SHP77 treated with DMSO at 0.1 percent for 48 hours (cell line): ENCODE data around the gene GNAI2.
"Not testable (repeated sequence)": the region's sequence is repeated elsewhere in the genome, so short reads cannot be mapped to it uniquely, and the experiment has no call there.

Experiments
- DNase-seq: peaks from one replicate; lab custom pipeline; 2025; lab: John Stamatoyannopoulos, UW

Gene GNAI2

DNA sequence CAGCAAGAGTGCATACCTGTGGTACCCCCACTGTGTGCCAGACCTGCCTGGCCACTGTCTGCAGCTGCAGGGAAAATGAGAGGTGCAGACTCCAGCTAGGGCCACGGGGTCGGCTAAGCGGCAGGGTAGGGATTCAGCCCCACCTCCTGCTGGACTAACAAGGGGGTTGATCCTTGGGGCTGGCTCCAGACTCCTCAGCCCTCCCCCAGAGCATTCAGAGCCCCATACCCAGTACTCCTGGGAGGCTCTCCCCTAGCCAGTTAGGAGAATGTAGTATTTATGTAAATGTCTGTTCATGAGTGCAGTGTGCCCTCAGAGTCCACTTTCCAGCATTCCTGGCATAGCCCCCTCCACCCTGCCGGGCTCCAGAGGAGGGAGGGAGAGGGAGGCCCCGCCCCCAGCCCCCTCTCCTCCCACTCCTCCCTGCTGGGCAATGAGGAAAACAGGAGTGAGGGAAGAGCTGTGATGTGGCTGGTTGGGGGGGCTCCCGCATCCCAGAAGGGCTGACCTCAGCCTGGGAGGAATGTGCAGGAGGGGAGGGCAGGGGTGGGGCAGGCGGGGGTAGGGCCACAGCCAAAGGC, 28.5 kb downstream of the GNAI2 start:
- no peak for DNase-seq

DNA sequence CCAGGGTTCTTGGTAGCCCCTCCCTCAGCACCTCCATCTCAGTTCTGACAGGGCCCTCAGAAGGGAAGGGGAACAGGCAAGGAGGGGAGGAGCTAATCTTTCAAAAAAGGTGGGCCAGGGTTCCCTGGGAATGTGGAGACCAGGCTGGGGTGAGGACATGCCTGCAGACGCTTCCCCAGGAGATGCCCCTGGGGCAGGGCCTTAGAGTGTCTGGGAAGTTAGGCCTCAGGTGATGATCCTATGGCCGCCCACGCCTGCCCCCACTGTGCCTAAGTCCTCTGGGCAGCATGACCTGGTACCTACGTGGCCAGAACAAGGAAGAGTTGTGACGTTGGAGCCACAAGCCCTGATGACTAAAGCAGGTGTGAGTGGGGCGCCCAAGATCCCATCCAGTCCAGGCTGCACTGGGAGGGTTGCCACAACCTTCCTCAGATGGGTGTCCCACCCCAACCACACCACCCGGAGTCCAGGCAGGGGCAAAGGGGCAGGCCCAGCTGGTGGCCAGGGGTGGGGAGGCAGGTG, 29.0 kb downstream of the GNAI2 start:
- DNase-seq, result no peak

DNA sequence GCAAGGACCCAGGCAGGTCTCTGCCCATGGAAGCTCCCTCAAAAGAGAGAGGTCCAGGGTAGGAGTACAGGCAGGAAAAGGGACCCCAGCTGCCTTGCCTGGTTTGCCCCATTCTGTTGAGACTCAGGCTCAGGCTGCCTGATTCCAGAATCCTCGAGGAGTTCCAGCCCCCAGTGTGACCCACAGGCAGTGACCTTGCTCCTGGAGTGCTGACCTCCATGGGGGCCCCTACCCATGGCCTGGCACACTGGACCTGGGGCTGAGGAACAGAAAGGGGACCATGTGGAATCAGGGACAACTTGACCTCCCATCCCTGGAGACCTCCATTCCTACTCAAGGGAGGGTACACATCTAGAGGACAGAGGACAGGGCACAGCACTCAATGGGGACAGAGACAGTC, 29.6 kb downstream of the GNAI2 start:
- DNase-seq, result no peak

DNA sequence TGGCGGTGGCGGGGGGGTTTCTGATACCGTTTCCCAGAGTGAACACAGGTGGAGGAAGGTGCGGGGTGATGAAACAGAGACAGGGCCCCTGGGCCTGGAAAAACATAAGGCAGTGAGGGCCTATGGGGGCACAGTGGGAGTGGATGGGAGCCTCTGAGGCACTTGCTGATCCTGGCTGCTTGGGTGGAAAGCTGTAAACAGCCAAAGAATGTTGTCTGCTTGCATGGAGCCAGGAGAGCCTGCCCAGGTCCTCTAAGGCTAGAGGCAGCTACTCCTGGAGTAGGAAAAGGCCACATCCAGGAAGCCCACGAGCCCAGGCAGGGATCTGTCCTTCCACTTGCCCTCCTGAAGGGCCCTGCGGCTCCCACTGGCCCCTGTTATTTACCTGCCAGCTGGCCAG, 30.0 kb downstream of the GNAI2 start:
- no peak for DNase-seq

DNA sequence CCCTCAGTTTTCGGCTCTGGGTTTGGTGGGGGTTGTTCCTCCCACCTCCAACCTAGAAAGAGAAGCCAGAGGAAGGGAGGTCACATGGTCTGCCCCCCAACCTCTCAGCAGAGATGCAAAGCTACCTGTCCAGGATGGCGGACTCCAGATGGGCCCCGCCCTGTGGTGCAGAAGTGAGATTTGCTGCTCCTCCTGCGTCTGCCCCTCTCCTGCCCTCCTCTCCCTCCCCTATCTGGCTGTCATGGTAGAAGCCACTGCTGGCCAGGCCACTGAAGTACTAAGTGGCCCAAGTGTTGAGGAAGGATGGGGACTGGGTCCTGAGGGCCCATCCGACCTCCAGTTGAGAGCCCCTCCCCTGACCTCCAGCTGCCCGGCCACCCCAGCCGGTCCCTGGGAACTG, 30.8 kb downstream of the GNAI2 start:
- DNase-seq, result no peak

DNA sequence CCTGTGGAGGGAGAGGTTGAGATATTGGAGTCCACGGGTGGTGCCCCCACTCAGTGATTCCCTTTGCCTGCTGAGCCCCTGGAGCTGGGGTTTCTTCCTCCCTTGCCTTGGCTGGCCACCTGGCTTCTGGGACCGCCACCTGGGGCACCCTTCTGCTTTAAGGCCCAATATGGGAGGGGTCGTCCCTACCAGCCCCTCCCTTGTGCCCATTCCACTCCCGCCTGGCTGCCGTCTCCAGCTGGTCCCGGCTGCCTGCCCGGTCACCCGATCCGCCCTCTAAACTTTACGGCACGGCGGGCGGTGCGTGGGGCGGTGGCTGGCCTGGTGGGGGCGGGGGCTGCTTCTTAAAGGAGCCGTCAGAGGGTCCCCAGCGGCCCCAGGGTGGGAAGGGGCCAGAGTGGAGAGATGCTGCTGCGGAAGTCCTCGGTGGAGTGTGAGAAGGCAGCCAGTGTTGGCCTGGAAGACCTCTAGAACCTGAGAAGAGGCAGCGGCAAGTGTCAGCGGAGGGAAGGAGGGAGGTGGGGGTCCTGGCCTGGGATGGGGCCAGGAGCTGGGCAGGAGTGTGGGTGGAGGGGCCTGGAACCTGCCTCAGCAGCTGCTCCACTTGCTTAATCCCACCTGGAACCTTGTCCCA, 31.4 kb downstream of the GNAI2 start:
- no peak for DNase-seq

DNA sequence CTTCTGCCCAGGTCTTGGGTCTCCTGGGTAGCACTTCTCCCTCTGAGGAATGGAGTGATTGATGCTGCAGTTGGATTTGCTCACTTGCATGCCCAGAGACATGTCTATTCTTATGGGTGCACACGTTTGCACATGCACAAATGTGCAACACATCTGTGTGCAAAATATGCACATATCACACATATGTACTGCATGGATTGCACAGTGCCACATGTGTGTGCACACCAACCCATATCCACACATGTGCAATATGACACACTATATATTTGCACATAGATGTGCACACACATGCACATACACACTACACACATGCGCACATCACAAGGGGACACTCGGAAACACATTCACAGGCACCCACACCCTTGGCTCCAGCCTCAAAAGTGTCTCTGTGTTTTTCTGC, 32.3 kb downstream of the GNAI2 start:
- DNase-seq, result no peak

DNA sequence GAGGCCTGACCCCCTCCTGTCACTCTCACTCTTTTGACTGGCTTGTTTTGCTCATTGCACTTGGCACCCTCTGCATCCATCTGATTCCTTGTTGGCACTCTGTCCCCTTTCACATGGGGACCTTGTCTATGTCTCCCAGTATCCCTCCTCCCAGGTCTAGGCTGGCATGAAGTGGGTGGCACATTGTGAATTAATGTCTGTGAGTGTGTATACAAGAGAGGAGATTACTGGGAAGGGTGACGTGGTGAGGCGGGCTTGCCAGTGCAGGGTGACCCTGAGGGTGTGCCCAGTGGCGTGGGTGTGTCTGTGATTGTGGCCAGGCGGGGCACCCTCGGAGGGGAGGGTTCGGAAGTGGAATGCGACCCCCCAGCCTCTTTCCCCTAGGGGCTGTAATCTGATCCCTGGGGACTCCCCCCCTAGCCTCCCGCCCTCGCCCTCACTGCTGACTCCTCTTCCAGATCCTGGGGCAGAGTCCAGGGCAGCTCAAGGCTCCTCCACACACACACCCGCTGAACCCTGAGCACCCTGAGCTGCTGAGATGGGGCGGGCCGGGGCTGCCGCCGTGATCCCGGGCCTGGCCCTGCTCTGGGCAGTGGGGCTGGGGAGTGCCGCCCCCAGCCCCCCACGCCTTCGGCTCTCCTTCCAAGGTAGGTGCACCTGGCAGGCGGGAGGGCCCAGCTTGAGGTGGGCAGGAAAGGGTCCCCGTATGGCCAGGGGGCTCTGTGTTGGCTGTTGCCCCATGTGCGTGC, 32.9 kb downstream of the GNAI2 start, which contains the start of gene SEMA3B:
TSS of gene SEMA3B (plus strand) at position 445 of the 749 bp plus-strand sequence. CDS start at position 539, 94 bp downstream.
- DNase-seq, result no peak

DNA sequence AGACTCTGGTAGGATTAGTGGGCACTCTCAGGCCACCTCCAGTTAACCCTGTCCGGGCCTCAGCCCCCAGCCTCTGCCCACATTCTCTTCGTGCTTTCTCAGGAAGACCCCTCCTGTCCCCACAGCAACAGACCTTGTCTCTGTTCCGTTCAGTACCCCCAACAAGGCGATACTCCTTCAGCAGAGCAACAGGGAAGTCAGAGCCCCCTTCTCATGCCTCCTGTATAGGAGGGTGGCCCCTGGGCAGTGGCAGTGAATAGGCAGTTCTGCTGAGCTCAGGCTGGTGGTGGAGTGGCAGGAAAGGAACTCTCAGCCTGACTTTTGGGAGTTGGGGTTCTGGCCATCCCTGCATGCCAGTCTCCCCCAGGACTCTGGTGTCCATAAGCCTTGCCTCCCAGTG, 33.5 kb downstream of the GNAI2 start:
- no peak for DNase-seq

DNA sequence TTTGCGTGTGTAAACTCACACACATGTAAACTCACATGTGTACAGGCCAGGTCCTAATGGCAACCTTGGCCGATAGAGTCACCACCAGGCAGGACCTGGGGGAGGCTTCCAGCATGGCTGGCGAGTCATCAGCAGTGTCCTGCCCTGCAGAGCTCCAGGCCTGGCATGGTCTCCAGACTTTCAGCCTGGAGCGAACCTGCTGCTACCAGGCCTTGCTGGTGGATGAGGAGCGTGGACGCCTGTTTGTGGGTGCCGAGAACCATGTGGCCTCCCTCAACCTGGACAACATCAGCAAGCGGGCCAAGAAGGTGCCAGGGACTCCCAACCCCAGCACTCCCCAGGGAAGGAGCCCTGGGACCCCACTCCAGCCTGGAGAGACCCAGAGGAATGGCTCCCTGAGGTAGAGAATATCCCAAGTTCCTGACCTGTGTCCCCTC, 34.0 kb downstream of the GNAI2 start:
- DNase-seq, result no peak

DNA sequence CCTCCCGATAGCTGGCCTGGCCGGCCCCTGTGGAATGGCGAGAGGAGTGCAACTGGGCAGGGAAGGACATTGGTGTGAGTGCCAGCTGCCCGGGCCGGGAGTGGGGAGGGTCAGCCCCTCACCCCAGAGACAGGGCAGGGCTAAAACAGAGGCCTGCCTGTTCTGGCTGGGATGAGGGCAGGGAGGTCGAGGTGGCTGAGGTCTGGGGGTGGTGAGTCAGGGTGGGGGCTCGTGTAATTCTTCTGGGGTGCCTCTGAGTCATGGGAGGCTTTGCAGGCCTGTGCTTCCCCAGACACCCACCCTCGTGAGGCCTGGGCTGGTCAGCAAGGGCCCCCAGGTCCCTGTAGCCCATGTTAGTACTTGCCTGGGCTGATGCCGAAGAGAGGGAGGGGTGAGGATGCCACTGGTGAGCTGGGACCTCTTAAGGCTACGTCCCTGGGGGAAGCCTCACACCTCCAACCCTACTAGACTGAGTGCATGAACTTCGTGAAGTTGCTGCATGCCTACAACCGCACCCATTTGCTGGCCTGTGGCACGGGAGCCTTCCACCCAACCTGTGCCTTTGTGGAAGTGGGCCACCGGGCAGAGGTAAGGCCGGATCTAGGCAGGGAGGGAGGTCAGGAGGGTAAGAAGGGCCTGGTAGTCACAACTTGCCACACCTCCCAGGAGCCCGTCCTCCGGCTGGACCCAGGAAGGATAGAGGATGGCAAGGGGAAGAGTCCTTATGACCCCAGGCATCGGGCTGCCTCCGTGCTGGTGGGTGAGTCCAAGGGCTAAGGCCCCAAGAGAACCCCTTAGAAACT, 34.6 kb downstream of the GNAI2 start:
- no peak for DNase-seq

DNA sequence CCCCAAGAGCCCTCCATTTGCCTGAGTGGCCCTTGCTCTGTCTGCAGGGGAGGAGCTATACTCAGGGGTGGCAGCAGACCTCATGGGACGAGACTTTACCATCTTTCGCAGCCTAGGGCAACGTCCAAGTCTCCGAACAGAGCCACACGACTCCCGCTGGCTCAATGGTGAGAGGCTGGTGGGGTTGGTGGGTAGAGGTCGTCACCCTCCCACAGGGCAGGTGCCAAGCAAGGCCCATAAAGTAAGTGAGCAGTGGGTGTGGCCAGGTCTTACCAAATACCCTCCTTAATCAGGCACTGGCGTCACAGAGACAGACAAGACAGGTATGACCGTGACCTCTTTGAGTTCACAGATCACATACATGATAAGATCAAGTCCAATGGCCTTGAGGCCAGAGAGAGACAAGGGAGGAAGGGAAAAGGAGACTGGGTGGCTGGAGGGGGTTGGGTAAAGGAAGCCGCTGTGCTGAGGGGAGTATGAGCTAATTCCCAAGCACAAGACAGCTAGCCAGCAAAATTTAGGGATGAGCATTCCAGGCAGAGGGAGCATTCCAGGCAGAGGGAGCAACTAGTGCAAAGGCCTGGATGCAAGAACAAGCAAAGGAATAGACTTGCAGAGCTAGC, 35.4 kb downstream of the GNAI2 start:
- DNase-seq, result no peak

DNA sequence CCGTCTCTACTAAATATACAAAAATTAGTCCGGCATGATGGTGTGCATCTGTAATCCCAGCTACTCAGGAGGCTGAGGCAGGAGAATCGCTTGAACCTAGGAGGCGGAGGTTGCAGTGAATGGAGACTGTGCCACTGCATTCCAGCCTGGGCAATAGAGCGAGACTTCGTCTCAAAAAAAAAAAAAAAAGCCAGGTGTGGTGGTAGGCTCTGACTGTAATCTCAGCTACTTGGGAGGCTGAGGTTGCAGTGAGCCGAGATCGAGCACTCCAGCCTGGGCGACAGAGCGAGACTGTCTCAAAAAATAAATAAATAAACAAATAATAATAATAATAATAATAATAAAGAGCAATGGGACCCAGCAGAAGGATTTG, 36.5 kb downstream of the GNAI2 start:
- not testable (repeated sequence) for DNase-seq

DNA sequence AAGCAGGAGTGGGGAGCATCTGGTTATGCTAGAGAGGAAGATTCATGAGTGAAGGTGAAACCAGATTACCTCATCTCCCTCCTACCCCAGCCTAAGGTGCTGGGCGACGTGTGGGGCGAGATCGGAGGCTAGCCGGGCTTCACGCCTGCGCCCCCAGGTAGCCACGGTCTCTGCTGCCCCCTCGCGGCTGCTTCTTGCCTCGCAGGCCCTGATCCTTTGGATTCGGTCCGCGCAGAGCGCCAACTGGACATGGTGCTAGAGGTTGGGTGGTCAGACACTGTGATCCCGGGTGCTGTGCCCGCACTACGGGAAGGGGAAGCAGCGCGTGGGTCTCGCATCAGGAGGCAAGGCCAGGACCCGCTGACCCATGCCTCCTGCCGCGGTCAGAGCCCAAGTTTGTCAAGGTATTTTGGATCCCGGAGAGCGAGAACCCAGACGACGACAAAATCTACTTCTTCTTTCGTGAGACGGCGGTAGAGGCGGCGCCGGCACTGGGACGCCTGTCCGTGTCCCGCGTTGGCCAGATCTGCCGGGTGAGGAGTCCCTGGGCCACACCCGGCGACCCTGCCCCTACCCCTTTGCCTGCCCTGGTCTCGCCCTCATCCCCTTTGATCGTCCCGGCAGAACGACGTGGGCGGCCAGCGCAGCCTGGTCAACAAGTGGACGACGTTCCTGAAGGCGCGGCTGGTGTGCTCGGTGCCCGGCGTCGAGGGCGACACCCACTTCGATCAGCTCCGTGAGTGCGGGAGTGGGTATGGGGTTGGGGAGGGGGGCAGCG, 37.1 kb downstream of the GNAI2 start:
- peak; percentile 39 for DNase-seq

DNA sequence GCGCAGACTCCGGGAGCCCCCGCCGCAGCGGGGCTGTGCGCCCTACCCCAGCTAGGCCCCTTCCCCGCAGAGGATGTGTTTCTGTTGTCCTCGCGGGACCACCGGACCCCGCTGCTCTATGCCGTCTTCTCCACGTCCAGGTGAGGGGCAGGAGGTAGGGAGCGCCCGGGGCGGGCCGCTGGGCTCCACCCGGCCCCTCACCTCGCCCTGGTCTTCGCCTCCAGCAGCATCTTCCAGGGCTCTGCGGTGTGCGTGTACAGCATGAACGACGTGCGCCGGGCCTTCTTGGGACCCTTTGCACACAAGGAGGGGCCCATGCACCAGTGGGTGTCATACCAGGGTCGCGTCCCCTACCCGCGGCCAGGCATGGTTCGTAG, 37.7 kb downstream of the GNAI2 start:
- no peak for DNase-seq

DNA sequence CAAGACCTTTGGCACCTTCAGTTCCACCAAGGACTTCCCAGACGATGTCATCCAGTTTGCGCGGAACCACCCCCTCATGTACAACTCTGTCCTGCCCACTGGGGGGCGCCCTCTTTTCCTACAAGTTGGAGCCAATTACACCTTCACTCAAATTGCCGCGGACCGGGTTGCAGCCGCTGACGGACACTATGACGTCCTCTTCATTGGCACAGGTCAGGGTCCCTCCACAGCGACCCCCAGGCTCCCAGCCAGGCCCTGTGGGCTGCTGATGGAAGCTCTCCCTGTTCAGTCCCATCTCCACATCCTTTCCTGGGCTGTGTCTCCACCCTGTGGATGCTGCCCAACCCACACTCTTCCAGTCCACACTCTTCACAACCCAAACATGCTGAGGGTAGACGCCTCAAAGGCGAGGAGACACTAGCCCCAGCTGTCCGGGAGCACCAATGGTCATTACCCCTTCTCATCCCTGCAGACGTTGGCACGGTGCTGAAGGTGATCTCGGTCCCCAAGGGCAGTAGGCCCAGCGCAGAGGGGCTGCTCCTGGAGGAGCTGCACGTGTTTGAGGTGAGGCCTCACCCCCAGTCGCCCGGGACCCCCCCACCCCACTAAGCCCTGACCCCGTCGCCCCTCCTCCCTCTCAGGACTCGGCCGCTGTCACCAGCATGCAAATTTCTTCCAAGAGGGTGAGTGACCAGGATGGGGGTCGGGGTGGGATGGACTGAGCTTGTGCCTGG, 38.5 kb downstream of the GNAI2 start:
- peak; percentile 31 for DNase-seq

DNA sequence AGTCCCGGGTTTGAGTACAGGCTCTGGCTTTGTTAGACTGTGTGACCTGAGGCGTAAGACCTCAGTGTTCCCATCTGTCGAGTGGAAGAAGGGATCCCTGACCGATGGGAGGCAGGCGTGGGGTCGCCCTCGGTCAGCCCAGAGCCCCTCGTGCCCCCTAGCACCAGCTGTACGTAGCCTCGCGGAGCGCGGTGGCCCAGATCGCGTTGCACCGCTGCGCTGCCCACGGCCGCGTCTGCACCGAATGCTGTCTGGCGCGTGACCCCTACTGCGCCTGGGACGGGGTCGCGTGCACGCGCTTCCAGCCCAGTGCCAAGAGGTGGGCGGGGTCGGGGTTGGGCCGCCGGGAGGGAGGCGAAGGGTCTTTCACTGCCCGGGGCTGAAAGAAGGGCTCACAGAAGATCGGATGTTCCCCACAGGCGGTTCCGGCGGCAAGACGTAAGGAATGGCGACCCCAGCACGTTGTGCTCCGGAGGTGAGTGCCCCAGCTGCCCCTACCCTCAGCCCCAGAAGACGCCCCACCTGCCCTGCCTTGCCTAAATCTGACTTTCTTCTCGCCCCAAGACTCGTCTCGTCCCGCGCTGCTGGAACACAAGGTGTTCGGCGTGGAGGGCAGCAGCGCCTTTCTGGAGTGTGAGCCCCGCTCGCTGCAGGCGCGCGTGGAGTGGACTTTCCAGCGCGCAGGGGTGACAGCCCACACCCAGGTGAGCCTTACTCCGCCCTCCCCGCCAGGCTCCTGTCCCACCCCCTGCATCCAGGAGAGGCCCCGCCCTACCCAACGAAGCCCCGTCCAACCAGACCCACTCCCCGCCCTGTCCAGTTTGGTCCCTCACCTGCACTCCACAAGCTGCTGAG, 39.4 kb downstream of the GNAI2 start:
- DNase-seq, result no peak

DNA sequence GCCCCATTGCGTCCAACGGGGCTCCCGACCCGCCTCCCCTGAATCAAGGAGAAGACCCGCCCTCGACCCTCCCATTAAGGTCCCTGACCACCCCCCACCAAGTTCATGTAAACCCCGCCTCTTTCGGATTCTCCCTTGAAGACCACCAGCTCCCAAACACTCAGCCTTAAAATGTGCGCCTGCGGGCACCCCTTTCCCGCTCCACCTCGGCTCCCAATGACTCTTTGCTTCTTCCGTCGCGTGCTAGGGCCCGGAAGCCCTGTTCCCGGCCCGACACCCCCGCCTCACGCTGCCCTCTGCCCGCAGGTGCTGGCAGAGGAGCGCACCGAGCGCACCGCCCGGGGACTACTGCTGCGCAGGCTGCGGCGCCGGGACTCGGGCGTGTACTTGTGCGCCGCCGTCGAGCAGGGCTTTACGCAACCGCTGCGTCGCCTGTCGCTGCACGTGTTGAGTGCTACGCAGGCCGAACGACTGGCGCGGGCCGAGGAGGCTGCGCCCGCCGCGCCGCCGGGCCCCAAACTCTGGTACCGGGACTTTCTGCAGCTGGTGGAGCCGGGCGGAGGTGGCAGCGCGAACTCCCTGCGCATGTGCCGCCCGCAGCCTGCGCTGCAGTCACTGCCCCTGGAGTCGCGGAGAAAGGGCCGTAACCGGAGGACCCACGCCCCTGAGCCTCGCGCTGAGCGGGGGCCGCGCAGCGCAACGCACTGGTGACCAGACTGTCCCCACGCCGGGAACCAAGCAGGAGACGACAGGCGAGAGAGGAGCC, 40.2 kb downstream of the GNAI2 start:
- DNase-seq, result no peak

DNA sequence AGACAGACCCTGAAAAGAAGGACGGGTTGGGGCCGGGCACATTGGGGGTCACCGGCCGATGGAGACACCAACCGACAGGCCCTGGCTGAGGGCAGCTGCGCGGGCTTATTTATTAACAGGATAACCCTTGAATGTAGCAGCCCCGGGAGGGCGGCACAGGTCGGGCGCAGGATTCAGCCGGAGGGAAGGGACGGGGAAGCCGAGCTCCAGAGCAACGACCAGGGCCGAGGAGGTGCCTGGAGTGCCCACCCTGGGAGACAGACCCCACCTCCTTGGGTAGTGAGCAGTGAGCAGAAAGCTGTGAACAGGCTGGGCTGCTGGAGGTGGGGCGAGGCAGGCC, 40.7 kb downstream of the GNAI2 start:
- DNase-seq, result no peak
